ENCODE data around the gene SSH2. TPM values are rescaled to one million over a fixed set of nuclear protein-coding genes. Genes with fewer than 3 reads are reported as not detected.

SSH2 gene
- total and polyA plus RNA-seq, 7 experiments from 2014 or later, result 33.9 to 109 (median 76.2) TPM

GRCh38 chr17:29597361-29598172 lies 332.5 kb downstream of the SSH2 start:
- no peaks in the 10 kb centered on the region for H3K9me3 Mint-ChIP-seq
- peaks cover 0 to 2% (median 0%) of the 10 kb centered on the region in 5 donors for H3K27me3 Mint-ChIP-seq
- H3K4me3 Mint-ChIP-seq, result no peak overlapping the region
- H3K27me3 ChIP-seq (ENCODE audit: control insufficient read depth in 2 of 2, insufficient read depth in 2 of 2, low read length in 2 of 2), result no peaks in the 10 kb centered on the region
- H3K36me3 Mint-ChIP-seq, result no peaks in the 10 kb centered on the region
- H3K9me3 ChIP-seq (ENCODE audit: control insufficient read depth in 2 of 3, low read length in 3 of 3), result no peaks in the 10 kb centered on the region
- DNase-seq, result no peak
- peaks cover 7 to 8% of the 10 kb centered on the region in 2 donors for H3K4me1 ChIP-seq (ENCODE audit: control insufficient read depth in 2 of 2, insufficient read depth in 2 of 2, low read length in 2 of 2)
- intact Hi-C loops (cut with micrococcal nuclease), result no loop called here
- no peak overlapping the region for H3K27ac Mint-ChIP-seq
- no peak overlapping the region for H3K27ac ChIP-seq (ENCODE audit: low read depth, low read length)
- CTCF ChIA-PET, result interaction anchor here (1.0 to 3.9 kb wide), 2 partner anchors 16 to 19 kb away, joined by 3 to 14 read pairs; no protein-coding TSS in a partner anchor
- POLR2A ChIA-PET, result interaction anchor here (1.0 kb wide), 1 partner anchor 19 kb away, joined by 3 read pairs; no protein-coding TSS in a partner anchor
- no peaks in the 10 kb centered on the region for H3K36me3 ChIP-seq (ENCODE audit: control insufficient read depth in 2 of 3, insufficient read depth in 3 of 3, low read length in 3 of 3)
- no peak for ATAC-seq
- peaks cover 0 to 9% (median 3%) of the 10 kb centered on the region in 7 donors for H3K4me1 Mint-ChIP-seq
- H3K4me3 ChIP-seq (ENCODE audit: low read length), result no peak overlapping the region

- DNase-seq (no peak), ATAC-seq (no peak)
- POLR2A ChIA-PET, result interaction anchor here (1.0 kb wide), 1 partner anchor 18 kb away, joined by 3 read pairs; no protein-coding TSS in a partner anchor
- no peak overlapping the region for H3K4me3 ChIP-seq (ENCODE audit: low read length)
- H3K36me3 ChIP-seq (ENCODE audit: control insufficient read depth in 2 of 3, insufficient read depth in 3 of 3, low read length in 3 of 3), result no peaks in the 10 kb centered on the region
- H3K27me3 Mint-ChIP-seq, result peaks cover 0 to 2% (median 0%) of the 10 kb centered on the region in 5 donors
- H3K4me3 Mint-ChIP-seq, result peak overlapping the region in 1 of 10 donors; percentile 58
- H3K4me1 Mint-ChIP-seq, result peaks cover 0 to 16% (median 11%) of the 10 kb centered on the region in 7 donors
- no peaks in the 10 kb centered on the region for H3K36me3 Mint-ChIP-seq
- H3K9me3 Mint-ChIP-seq, result no peaks in the 10 kb centered on the region
- CTCF ChIA-PET, result interaction anchor here (3.9 kb wide), 1 partner anchor 20 kb away, joined by 14 read pairs; no protein-coding TSS in a partner anchor
- no peaks in the 10 kb centered on the region for H3K9me3 ChIP-seq (ENCODE audit: control insufficient read depth in 2 of 3, low read length in 3 of 3)
- no peak overlapping the region for H3K27ac Mint-ChIP-seq
- H3K27me3 ChIP-seq (ENCODE audit: control insufficient read depth in 2 of 2, insufficient read depth in 2 of 2, low read length in 2 of 2), result no peaks in the 10 kb centered on the region
- no peak overlapping the region for H3K27ac ChIP-seq (ENCODE audit: low read depth, low read length)
- intact Hi-C loops (cut with micrococcal nuclease), result no loop called here
- peaks cover 13% of the 10 kb centered on the region in 2 donors for H3K4me1 ChIP-seq (ENCODE audit: control insufficient read depth in 2 of 2, insufficient read depth in 2 of 2, low read length in 2 of 2)
Observed at GRCh38 chr17:29596811-29597210, 333.2 kb downstream of the SSH2 start.

GRCh38 chr17:29595943-29596774 lies 333.9 kb downstream of the SSH2 start:
- Histone ChIP-seq H3K4me3 (ENCODE audit: low read length) (no peak overlapping the region), H3K36me3 (ENCODE audit: control insufficient read depth in 2 of 3, insufficient read depth in 3 of 3, low read length in 3 of 3) (no peaks in the 10 kb centered on the region), H3K27me3 (ENCODE audit: control insufficient read depth in 2 of 2, insufficient read depth in 2 of 2, low read length in 2 of 2) (no peaks in the 10 kb centered on the region), H3K9me3 (ENCODE audit: control insufficient read depth in 2 of 3, low read length in 3 of 3) (no peaks in the 10 kb centered on the region), H3K27ac (ENCODE audit: low read depth, low read length) (no peak overlapping the region), H3K4me1 (ENCODE audit: control insufficient read depth in 2 of 2, insufficient read depth in 2 of 2, low read length in 2 of 2) (peaks cover 20% of the 10 kb centered on the region in 2 donors)
- DNase-seq, result no peak
- H3K9me3 Mint-ChIP-seq, result no peaks in the 10 kb centered on the region
- peaks cover 0 to 2% (median 0%) of the 10 kb centered on the region in 5 donors for H3K27me3 Mint-ChIP-seq
- CTCF ChIA-PET, result interaction anchor here (0.7 to 3.9 kb wide), 2 partner anchors 17 to 21 kb away, joined by 3 to 14 read pairs; no protein-coding TSS in a partner anchor
- H3K36me3 Mint-ChIP-seq, result no peaks in the 10 kb centered on the region
- ATAC-seq, result no peak
- POLR2A ChIA-PET, result interaction anchor here (0.7 to 1.0 kb wide), 3 partner anchors 11 to 78 kb away, joined by 3 read pairs; no protein-coding TSS in a partner anchor
- H3K4me3 Mint-ChIP-seq, result no peak overlapping the region
- H3K4me1 Mint-ChIP-seq, result peaks cover 0 to 23% (median 17%) of the 10 kb centered on the region in 7 donors
- H3K27ac Mint-ChIP-seq, result no peak overlapping the region
- intact Hi-C loops (cut with micrococcal nuclease), result loop anchor here in 1 of 2 donors (2.0 kb wide), 1 partner anchor 15 kb away; no protein-coding TSS in a partner anchor

GRCh38 chr17:29595107-29595942 lies 334.7 kb downstream of the SSH2 start:
- Mint-ChIP-seq H3K36me3 (no peaks in the 10 kb centered on the region), H3K27me3 (peaks cover 0 to 2% (median 0%) of the 10 kb centered on the region in 5 donors), H3K4me1 (peaks cover 6 to 31% (median 25%) of the 10 kb centered on the region in 7 donors), H3K27ac (no peak overlapping the region), H3K9me3 (no peaks in the 10 kb centered on the region), H3K4me3 (peak overlapping the region in 7 of 10 donors; percentile 16 to 94 (median 63))
- Histone ChIP-seq H3K4me3 (ENCODE audit: low read length) (no peak overlapping the region), H3K27me3 (ENCODE audit: control insufficient read depth in 2 of 2, insufficient read depth in 2 of 2, low read length in 2 of 2) (no peaks in the 10 kb centered on the region), H3K4me1 (ENCODE audit: control insufficient read depth in 2 of 2, insufficient read depth in 2 of 2, low read length in 2 of 2) (peaks cover 28% of the 10 kb centered on the region in 2 donors), H3K27ac (ENCODE audit: low read depth, low read length) (no peak overlapping the region), H3K36me3 (ENCODE audit: control insufficient read depth in 2 of 3, insufficient read depth in 3 of 3, low read length in 3 of 3) (no peaks in the 10 kb centered on the region), H3K9me3 (ENCODE audit: control insufficient read depth in 2 of 3, low read length in 3 of 3) (no peaks in the 10 kb centered on the region)
- DNase-seq (no peak), ATAC-seq (no peak)
- intact Hi-C loops (cut with micrococcal nuclease), result loop anchor here in 1 of 2 donors (2.0 kb wide), 1 partner anchor 15 kb away; no protein-coding TSS in a partner anchor
- CTCF ChIA-PET, result interaction anchor here (0.7 kb wide), 1 partner anchor 18 kb away, joined by 3 read pairs; no protein-coding TSS in a partner anchor
- POLR2A ChIA-PET, result interaction anchor here (1.5 to 5.0 kb wide), 2 partner anchors 10 to 22 kb away, joined by 4 to 59 read pairs; no protein-coding TSS in a partner anchor

- DNase-seq, result no peak
Observed at GRCh38 chr17:29594519-29595090, 335.4 kb downstream of the SSH2 start.

More at GRCh38 chr17:29594519-29595090, 335.4 kb downstream of the SSH2 start:
- Mint-ChIP-seq H3K36me3 (no peaks in the 10 kb centered on the region), H3K4me3 (peak overlapping the region; percentile 37 to 94 (median 68)), H3K27me3 (peaks cover 0 to 2% (median 0%) of the 10 kb centered on the region in 5 donors), H3K27ac (no peak overlapping the region), H3K4me1 (peaks cover 11 to 37% (median 31%) of the 10 kb centered on the region in 7 donors), H3K9me3 (no peaks in the 10 kb centered on the region)
- ATAC-seq, result no peak
- Histone ChIP-seq H3K27me3 (ENCODE audit: control insufficient read depth in 2 of 2, insufficient read depth in 2 of 2, low read length in 2 of 2) (no peaks in the 10 kb centered on the region), H3K36me3 (ENCODE audit: control insufficient read depth in 2 of 3, insufficient read depth in 3 of 3, low read length in 3 of 3) (no peaks in the 10 kb centered on the region), H3K9me3 (ENCODE audit: control insufficient read depth in 2 of 3, low read length in 3 of 3) (no peaks in the 10 kb centered on the region), H3K4me1 (ENCODE audit: control insufficient read depth in 2 of 2, insufficient read depth in 2 of 2, low read length in 2 of 2) (peaks cover 34% of the 10 kb centered on the region in 2 donors), H3K4me3 (ENCODE audit: low read length) (no peak overlapping the region), H3K27ac (ENCODE audit: low read depth, low read length) (no peak overlapping the region)
- intact Hi-C loops (cut with micrococcal nuclease), result loop anchor here in 1 of 2 donors (2.0 to 5.0 kb wide), 2 partner anchors 14 to 222 kb away; no protein-coding TSS in a partner anchor
- POLR2A ChIA-PET, result interaction anchor here (1.5 to 5.0 kb wide), 3 partner anchors 9 to 22 kb away, joined by 4 to 59 read pairs (median 5); no protein-coding TSS in a partner anchor
- CTCF ChIA-PET, result interaction anchor here (1.2 to 4.5 kb wide), 3 partner anchors 14 to 21 kb away, joined by 6 to 56 read pairs (median 49); no protein-coding TSS in a partner anchor
